HepG2 (cell line): Measurements from ENCODE around the gene KIF21B. TPM values are rescaled to one million over a fixed set of nuclear protein-coding genes. Genes with fewer than 3 reads are reported as not detected.

Experiments used
- ATAC-seq: fragments of 200-7000 bp; cut with Tn5 transposase; 3 replicates; pipeline ENCODE4 v1.9.1; 2020; ENCODE audit warnings: mild to moderate bottlenecking, moderate library complexity
- BruUV-seq: library from RNA; stranded (reverse); fragments of 400-500 nt; replicated peaks from 2 replicates; lab custom pipeline; 2021; lab: Mats Ljungman, UMichigan
- CTCF ChIA-PET: fragments of 300-600 bp; formaldehyde crosslinking; extraction: SDS; loops from one replicate; lab custom pipeline; 2021; ENCODE audit warnings: low total read pairs, inconsistent platforms, low intra/inter-chr PET ratio; lab: Yijun Ruan, JAX
- POLR2A ChIA-PET: fragments of 350-600 bp; sonication (Branson Sonifier 250); formaldehyde crosslinking; loops from one replicate; lab custom pipeline; 2020; ENCODE audit warnings: antibody characterized with exemption, inconsistent platforms; lab: Yijun Ruan, JAX
- DNase-seq: peaks from one replicate; pipeline ENCODE4 v3.0.0-alpha.2; 2015; ENCODE audit warnings: low spot score
- FAIRE-seq: peaks from 3 replicates; lab custom pipeline; 2011; peaks lifted over from hg19 to GRCh38; lab: Jason Lieb, UNC
- H2AFZ ChIP-seq: one replicate; pipeline ENCODE4 v1.6.1; 2011; ENCODE audit warnings: low read length, inconsistent platforms
- H3K27ac ChIP-seq: fragments of 300-600 bp; 3 replicates; pipeline ENCODE4 v1.8.0; 2011; ENCODE audit warnings: mixed run types, mild to moderate bottlenecking, mixed read lengths, low read length, inconsistent platforms; ENCODE audit not compliant: insufficient read depth; ENCODE audit errors: extremely low read length
- H3K27me3 ChIP-seq, 2 experiments: fragments of 200-600 bp in 1 of 2; 2 replicates in 1 of 2; 3 replicates in 1 of 2; pipeline versions ENCODE4 v1.6.0 to v1.8.0; 2011; ENCODE audit warnings: low read length in 2 of 2, mild to moderate bottlenecking in 2 of 2, moderate library complexity in 2 of 2, inconsistent platforms in 1 of 2; ENCODE audit not compliant: insufficient read depth in 2 of 2, control insufficient read depth in 1 of 2
- H3K36me3 ChIP-seq, 2 experiments: fragments of 200-600 bp in 1 of 2; replicated peaks in 1 of 2; 2 replicates in 1 of 2; 3 replicates in 1 of 2; pipeline versions ENCODE4 v1.5.1 to v1.8.0; 2011; ENCODE audit warnings: low read length in 2 of 2, inconsistent platforms in 1 of 2; ENCODE audit not compliant: insufficient read depth in 2 of 2, control insufficient read depth in 1 of 2
- H3K4me1 ChIP-seq: 2 replicates; pipeline ENCODE4 v1.5.1; 2012; ENCODE audit warnings: low read length, inconsistent platforms; ENCODE audit not compliant: insufficient read depth
- H3K4me2 ChIP-seq: 2 replicates; pipeline ENCODE4 v1.6.0; 2011; ENCODE audit warnings: low read depth, low read length, inconsistent platforms
- H3K4me3 ChIP-seq, 3 experiments: fragments of 200-600 bp in 1 of 3; sonication (generic), shearing (Covaris generic) in 1 of 3; replicated peaks in 1 of 3; 2 replicates each; pipeline ENCODE4 v1.5.1; 2011 to 2016; ENCODE audit warnings: low read length in 3 of 3, inconsistent platforms in 2 of 3, low read depth in 2 of 3, mild to moderate bottlenecking in 2 of 3, control low read depth in 1 of 3, mixed read lengths in 1 of 3; ENCODE audit not compliant: insufficient read depth in 1 of 3
- H3K79me2 ChIP-seq: one replicate; pipeline ENCODE4 v1.6.1; 2011; ENCODE audit warnings: low read length, inconsistent platforms; ENCODE audit not compliant: insufficient read depth
- H3K9ac ChIP-seq: 2 replicates; pipeline ENCODE4 v1.6.0; 2011; ENCODE audit warnings: mild to moderate bottlenecking, low read depth, low read length, inconsistent platforms; ENCODE audit not compliant: insufficient read depth
- H3K9me3 ChIP-seq: 2 replicates; pipeline ENCODE4 v1.5.1; 2012; ENCODE audit warnings: mild to moderate bottlenecking, low read length
- H4K20me1 ChIP-seq: 2 replicates; pipeline ENCODE4 v1.6.0; 2011; ENCODE audit warnings: inconsistent platforms, mild to moderate bottlenecking, low read length, moderate library complexity; ENCODE audit not compliant: insufficient read depth
- CBFB ChIP-seq: sonication (generic); formaldehyde crosslinking; IDR thresholded peaks from 2 replicates; pipeline ENCODE4 v1.4.0; 2020; ENCODE audit warnings: missing genetic modification reagents
- GZF1 ChIP-seq: sonication (generic); formaldehyde crosslinking; IDR thresholded peaks from 2 replicates; pipeline ENCODE4 v1.5.1; 2020; ENCODE audit warnings: mild to moderate bottlenecking, missing genetic modification reagents
- NR2C2 ChIP-seq: sonication (generic); formaldehyde crosslinking; IDR thresholded peaks from 2 replicates; pipeline ENCODE4 v1.4.0; 2020; ENCODE audit warnings: missing genetic modification reagents, mild to moderate bottlenecking, moderate library complexity, borderline replicate concordance
- SIX1 ChIP-seq: sonication (generic); formaldehyde crosslinking; IDR thresholded peaks from 2 replicates; pipeline ENCODE4 v1.4.0; 2020; ENCODE audit warnings: missing genetic modification reagents, borderline replicate concordance
- ZNF10 ChIP-seq: sonication (generic); formaldehyde crosslinking; IDR thresholded peaks from 2 replicates; pipeline ENCODE4 v1.4.0; 2020; ENCODE audit warnings: mild to moderate bottlenecking, low read depth, missing genetic modification reagents, borderline replicate concordance
- ZNF280D ChIP-seq: sonication (generic); formaldehyde crosslinking; IDR thresholded peaks from 2 replicates; pipeline ENCODE4 v1.5.1; 2020; ENCODE audit warnings: mild to moderate bottlenecking, missing genetic modification reagents
- WGBS: methylation state at CpG from one replicate; pipeline ENCODE4 v1.1.6; 2017; ENCODE audit warnings: low lambda C conversion rate; 5-methylcytosine and 5-hydroxymethylcytosine counted together
- in situ Hi-C: cut with HindIII; loops from 2 replicates; pipeline ENCODE4 v1.10.0; 2017; ENCODE audit warnings: low pct_unique_long_range_greater_than_20kb; ENCODE audit not compliant: extremely low pct_ligation_motif_present
- intact Hi-C: fragments of 100-400 bp; cut with micrococcal nuclease; formaldehyde crosslinking; loops from one replicate; pipeline ENCODE4 v1.10.0; 2022; ENCODE audit not compliant: unreplicated experiment
- polyA plus RNA-seq, 8 experiments: library from polyadenylated mRNA; depleted of rRNA in 3 of 8; stranded (reverse) in 7 of 8; unstranded in 1 of 8; fragments of >200 nt; fragmentation: Illumina TruSeq in 4 of 8; extraction: Trizol in 4 of 8; gene quantifications; 2 replicates each; pipeline versions ENCODE4 v1.2.1 to v1.2.3, GENCODE V29; 2011 to 2016; ENCODE audit warnings: low read depth in 4 of 8, missing spikeins in 1 of 8, mixed read lengths in 1 of 8; ENCODE audit not compliant: insufficient read depth in 1 of 8
- total RNA-seq, 5 experiments: library from RNA; depleted of rRNA; stranded (reverse); fragments of >200 nt; fragmentation: Illumina TruSeq; extraction: Trizol; gene quantifications; 2 replicates each; pipeline ENCODE4 v1.2.3, GENCODE V29; 2016; ENCODE audit warnings: low read depth in 1 of 5
- TF ChIP-seq, protein P1 (sequence below): sonication (generic); formaldehyde crosslinking; IDR thresholded peaks from 2 replicates; pipeline ENCODE4 v1.8.0; 2022; ENCODE audit warnings: mild to moderate bottlenecking, missing genetic modification reagents, moderate library complexity

Gene KIF21B
- total and polyA plus RNA-seq, 2 of the 13 experiments (the other 11 are each of a cell fraction or from before 2014, with no cell fraction given), result 0.17 to 0.20 TPM

DNA sequence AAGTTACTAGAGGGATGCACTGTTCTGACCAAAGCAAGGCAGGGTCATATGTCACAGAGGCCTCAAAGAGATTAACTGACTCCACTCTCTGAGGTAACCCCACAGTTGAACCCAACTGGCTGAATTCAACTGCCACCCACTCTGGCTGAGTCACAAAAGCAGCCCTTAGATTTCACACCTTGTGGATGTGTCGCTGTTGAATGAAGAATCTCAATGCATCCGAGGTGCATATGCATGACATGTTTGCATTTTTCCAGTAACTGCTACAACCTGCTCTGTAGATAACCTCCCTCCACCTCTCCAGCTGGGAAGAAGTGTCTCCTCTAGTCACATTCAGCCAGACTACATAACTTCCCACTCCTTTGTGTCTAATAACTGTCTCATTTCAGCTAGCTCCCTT lies 27.9 kb upstream of the KIF21B start (continued):
- TF ChIP-seq, protein P1, sequence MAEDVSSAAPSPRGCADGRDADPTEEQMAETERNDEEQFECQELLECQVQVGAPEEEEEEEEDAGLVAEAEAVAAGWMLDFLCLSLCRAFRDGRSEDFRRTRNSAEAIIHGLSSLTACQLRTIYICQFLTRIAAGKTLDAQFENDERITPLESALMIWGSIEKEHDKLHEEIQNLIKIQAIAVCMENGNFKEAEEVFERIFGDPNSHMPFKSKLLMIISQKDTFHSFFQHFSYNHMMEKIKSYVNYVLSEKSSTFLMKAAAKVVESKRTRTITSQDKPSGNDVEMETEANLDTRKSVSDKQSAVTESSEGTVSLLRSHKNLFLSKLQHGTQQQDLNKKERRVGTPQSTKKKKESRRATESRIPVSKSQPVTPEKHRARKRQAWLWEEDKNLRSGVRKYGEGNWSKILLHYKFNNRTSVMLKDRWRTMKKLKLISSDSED (CRISPR knock-in tag), result no peak

GRCh38 chr1:201050515-201051277 lies 27.2 kb upstream of the KIF21B start:
- DNase-seq, result no peak
- 35% methylated on average over 4 of the region's 5 CpGs for WGBS
- H3K9ac ChIP-seq, result no peak overlapping the region
- BruUV-seq, result no TSS peak
- H3K4me1 ChIP-seq, result no peaks in the 10 kb centered on the region
- no peak overlapping the region for H3K4me2 ChIP-seq
- peaks cover 6 to 31% of the 10 kb centered on the region in 2 experiments; a peak in 4 of 5 replicates for H3K27me3 ChIP-seq
- no peaks in the 10 kb centered on the region for H3K79me2 ChIP-seq
- in situ Hi-C loops, result no loop called here
- no peaks in the 10 kb centered on the region for H3K36me3 ChIP-seq
- POLR2A ChIA-PET, result no interaction called here
- H3K27ac ChIP-seq, result no peak overlapping the region
- intact Hi-C loops, result no loop called here
- CTCF ChIA-PET, result no interaction called here
- no peak overlapping the region for H2AFZ ChIP-seq
- TF ChIP-seq GZF1 (CRISPR knock-in tag) (no peak), ZNF10 (CRISPR knock-in tag) (no peak), CBFB (CRISPR knock-in tag) (no peak), SIX1 (CRISPR knock-in tag) (no peak), ZNF280D (CRISPR knock-in tag) (no peak), NR2C2 (CRISPR knock-in tag) (no peak)
- H3K4me3 ChIP-seq, result no peak overlapping the region
- H3K9me3 ChIP-seq, result no peaks in the 10 kb centered on the region
- no peaks in the 10 kb centered on the region for H4K20me1 ChIP-seq
- ATAC-seq, result no peak
- no peak for FAIRE-seq
